Suppressor macrophage treated with lipopolysaccharide for 4 hours (primary cell): Measurements from ENCODE around the gene TULP1.

Experiments
- DNase-seq: peaks from one replicate; pipeline ENCODE4 v3.0.0-alpha.2; 2020

The TULP1 gene

DNA sequence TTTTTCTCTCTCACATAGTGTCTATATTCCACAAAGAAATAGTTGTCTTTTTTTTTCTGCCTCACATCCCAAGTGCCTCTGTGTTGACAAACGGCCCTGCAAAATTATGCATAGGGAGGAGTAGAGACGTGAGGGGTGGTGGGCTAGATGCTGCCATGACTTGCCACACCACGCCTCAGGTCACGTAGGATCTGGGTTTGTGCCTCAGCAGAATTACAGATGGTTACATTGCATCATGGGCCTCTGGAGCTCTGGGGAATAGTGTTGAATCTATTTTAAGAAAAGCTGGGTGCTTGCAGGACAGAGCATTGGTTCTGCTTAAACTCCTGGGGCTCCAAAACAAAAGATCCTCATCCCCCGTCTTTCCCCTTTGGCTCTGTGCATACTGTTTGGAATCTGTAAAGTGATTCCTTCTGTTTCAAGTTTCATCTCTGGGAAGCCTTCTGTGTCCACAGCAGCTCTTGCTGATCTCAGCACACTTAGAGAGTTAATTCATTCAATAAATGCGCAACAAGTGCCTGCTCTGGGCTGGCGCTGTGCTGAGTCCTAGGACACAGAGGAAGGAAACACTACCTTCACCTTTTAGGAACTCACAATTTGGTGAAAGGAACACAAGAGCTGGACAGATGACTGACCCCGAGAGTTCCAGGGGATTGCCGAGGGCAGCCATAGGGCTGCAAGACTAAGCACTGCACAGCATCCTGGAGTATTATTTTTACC is 58.1 kb downstream of the TULP1 start:
- DNase-seq, result no peak

DNA sequence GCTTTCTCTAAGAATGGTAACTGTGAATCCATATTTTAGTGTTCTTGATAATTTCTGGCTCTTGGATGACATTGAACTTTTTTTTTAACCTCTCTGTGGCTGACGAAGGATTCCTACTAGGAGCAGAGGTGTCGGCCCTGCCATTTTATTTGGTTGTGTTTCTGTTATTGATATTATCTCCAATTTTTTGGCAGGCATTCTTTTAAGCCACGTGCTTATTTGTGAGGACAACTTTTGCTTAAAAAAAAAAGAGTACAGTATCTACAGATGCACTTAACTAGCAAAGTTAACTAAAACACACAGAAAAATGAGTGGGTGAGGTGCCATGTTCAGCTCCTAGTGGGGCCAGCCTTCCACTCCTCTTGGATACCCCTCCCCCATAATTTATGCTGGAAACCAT is 59.5 kb downstream of the TULP1 start:
- DNase-seq, result no peak

DNA sequence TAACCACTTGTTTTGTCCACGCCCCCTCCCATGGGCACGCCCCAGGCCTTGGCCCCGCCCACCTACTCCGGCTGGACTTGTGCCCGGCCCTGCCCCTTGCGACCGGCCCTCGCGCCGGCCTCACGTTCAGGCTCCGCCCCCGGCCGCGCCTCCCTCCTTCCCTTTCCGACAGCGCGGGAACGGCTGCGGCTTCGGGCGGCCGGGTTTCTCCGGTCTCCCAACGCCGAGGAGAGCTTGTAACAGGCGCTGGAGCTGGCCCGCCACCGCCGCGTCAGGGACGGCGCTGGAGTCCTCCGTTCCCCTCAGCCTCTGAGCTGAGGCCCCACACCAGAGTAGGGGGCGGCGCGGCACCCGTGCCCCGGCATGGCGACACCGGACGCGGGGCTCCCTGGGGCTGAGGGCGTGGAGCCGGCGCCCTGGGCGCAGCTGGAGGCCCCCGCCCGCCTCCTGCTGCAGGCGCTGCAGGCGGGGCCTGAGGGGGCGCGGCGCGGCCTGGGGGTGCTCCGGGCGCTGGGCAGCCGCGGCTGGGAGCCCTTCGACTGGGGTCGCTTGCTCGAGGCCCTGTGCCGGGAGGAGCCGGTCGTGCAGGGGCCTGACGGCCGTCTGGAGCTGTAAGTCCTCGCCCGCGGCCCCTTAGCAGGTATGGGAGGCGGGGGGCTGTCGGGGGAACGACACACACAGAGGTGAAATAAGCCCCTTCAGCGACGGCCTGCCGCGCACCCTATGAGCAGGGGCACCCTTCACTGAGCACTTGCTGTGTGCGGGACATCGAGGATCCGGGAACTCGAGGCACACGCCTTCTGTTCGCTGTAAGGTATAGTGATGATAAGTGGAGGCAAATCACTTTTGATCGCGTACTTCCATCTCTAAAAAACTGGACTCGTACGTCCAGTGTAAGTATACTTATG is 60.3 kb downstream of the TULP1 start, which contains the start of gene FANCE:
TSS of gene FANCE (plus strand) at position 156 of the 908 bp plus-strand sequence. CDS start at position 364, 208 bp downstream.
- peak; percentile 96 for DNase-seq

DNA sequence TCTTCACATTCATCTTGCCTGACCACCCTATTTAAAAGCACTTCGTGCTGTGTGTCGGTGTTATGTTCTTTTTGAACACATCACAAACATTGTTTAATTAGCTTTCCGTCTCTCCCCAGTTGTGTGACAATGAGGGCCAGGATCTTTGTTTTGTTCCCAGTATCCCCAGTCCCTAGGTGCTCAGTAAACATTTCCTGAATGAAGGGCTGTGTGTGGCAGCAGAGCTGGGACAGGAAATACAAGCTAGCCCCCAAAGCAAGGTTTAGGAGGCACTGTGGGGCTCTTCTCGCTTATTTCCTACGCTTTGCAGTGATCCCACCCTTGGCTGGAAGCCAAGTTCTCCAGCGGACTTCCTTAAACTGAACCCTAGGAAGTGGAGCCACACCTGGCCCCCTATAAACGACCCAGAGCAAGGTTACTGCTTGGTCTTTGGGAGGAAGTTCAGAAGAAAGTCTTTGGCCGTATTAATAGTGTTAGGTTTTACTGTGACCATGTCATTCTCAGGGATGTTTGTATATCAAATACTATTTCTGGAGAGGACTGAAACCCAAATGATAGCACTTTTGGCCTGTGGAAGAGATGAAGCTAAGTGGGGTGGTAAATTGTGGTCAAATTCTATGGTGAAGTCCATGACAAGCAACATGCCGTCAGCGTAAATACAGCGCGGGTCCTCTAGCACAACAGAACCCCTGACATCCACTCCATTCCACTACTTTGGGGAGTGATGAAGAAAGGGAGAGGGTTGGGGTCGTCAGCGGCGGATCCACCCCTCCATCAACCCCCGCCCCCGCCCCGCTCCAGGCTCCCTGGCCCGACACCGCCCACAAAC is 61.1 kb downstream of the TULP1 start:
- DNase-seq, result no peak

DNA sequence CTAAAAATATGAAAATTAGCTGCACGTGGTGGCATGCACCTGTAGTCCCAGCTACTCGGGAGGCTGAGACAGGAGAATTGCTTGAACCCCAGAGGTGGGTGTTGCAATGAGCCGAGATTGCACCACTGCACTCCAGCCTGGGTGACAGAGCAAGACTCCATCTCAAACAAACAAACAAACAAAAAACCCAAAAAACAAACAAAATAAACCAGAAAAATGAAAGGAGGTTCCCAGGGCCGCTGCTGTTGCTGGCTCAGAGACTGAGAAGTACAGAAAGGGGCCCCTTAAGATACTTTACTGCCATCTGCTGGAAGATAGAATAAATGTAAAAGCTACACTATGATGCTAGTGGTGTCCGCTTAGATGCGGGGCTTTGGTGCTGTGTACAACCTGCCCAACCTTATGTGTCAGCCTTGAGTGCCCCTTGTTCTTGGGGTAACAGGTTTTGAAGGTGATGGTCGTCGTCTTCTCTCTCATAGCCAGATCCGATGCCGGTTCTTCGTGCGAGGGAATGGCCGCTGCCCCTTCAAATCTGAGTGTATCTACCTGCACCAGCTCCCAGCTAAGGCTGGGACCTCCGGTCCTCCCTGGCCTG is 63.3 kb downstream of the TULP1 start:
- peak; percentile 90 for DNase-seq

DNA sequence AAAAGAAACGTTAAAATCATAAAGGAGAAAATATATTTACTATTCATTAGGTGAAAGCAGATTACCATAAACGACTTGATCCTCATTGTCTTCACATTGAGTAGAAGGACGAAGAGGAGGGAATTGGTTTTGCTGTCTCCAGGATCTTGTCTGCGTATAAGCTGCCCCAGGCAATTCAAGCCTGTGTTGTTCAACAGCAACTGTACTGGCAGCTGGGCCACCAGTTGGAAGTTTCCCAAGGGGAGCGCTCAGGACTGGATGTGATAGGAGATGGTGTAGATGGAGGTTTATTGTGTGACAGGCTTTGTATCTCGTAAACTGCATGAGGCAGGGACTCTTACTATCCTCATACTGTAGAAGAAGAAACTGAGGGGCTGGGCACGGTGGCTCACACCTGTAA is 64.5 kb downstream of the TULP1 start:
- DNase-seq, result no peak
